Vagina (tissue), 2 donors: Measurements from ENCODE around the gene ABR.

Source experiments
- POLR2AphosphoS5 ChIP-seq, 2 donors: sonication (generic); formaldehyde crosslinking; IDR thresholded peaks; one replicate each; pipeline ENCODE4 v1.9.0; 2017; ENCODE audit warnings: antibody characterized with exemption in 2 of 2, mild to moderate bottlenecking in 2 of 2, low read depth in 1 of 2; ENCODE audit not compliant: insufficient read depth in 1 of 2
- TF ChIP-seq, protein P1 (sequence below), 3 experiments: fragments of 450-650 bp in 2 of 3; fragments of 200-600 bp in 1 of 3; sonication (generic) in 1 of 3; IDR thresholded peaks; one replicate each; pipeline ENCODE4 v1.5.1; 2017 to 2019; ENCODE audit warnings: antibody characterized with exemption in 3 of 3, mild to moderate bottlenecking in 2 of 3, moderate library complexity in 2 of 3

DNA sequence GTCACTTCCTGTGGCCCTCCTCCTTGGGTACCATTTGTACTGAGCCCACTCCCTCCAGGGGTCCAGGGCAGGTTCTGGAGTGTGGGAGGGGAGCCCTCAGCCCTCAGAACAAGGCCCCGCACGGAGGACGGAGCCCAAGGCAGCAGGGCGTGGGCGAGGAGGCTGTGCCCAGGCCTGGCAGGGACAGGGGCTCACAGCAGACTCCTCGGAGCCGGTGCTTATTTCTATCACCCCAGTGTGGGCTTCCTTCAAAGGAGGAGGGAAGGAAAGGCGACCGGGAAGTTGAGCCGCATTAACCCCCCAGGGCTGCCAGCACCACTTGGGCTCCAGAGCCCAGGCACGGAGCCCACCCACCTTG lies 54.0 kb downstream of the ABR start:
- TF ChIP-seq, protein P1, sequence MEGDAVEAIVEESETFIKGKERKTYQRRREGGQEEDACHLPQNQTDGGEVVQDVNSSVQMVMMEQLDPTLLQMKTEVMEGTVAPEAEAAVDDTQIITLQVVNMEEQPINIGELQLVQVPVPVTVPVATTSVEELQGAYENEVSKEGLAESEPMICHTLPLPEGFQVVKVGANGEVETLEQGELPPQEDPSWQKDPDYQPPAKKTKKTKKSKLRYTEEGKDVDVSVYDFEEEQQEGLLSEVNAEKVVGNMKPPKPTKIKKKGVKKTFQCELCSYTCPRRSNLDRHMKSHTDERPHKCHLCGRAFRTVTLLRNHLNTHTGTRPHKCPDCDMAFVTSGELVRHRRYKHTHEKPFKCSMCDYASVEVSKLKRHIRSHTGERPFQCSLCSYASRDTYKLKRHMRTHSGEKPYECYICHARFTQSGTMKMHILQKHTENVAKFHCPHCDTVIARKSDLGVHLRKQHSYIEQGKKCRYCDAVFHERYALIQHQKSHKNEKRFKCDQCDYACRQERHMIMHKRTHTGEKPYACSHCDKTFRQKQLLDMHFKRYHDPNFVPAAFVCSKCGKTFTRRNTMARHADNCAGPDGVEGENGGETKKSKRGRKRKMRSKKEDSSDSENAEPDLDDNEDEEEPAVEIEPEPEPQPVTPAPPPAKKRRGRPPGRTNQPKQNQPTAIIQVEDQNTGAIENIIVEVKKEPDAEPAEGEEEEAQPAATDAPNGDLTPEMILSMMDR (IDR thresholded peaks at IDR 0.05), result no peak
- TF ChIP-seq POLR2AphosphoS5 (IDR thresholded peaks at IDR 0.05; ENCODE audit: insufficient read depth in 1 of 2, low read depth in 1 of 2), result no peak
